ENCODE results near the gene MYO1B.

DNA sequence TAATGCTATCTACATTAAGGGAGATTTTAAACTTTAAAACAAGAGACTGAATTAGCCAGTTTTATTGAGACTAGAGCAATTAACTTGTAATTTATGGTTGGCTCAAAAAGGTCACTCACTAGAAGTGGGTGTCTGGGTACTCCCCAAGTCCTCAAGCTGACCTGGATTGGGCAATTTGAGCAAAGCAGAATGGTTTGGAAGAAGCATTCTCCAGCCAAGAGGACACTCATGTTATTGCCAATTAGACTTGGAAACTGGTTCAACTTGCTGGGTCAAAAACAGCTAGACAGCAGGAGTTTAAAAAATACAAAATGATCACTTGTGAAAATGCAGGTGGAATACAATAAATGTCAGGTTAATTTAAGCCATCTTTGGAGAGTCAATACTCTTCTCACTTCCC lies 29.5 kb upstream of the MYO1B start:
- TF ChIP-seq POLR2AphosphoS5 (IDR thresholded peaks at IDR 0.05; ENCODE audit: borderline replicate concordance, low read depth, low read length) = no peak
- no peak for TF ChIP-seq EZH2 (IDR thresholded peaks at IDR 0.05)
- no peak for TF ChIP-seq FOXP2 (optimal IDR thresholded peaks at IDR 0.05; ENCODE audit: control extremely low read depth, extremely low read length, insufficient read depth)
